Measurements from ENCODE around the gene MKLN1.
"Not testable (repeated sequence)": the region's sequence is repeated elsewhere in the genome, so short reads cannot be mapped to it uniquely, and the experiment has no call there.

Gene MKLN1

DNA sequence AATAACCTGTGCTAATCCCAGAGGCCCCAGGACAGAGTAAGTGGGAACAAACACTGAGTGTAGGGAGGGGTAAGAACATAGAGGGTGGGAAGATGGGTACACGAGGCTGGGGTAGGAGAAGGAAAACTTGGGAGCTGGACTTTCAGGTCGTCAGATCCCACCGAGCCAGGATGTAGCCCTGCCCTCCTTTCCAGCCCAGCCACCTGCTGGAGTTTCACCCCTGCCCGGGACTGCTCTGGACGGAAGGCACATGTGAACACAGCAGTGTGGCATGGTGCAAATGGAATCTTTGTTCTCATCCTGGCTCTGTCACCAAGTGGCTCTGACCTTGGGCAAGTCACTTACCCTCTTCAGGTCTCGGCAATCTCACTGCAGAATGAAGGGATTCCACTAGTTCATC, 176.0 kb downstream of the MKLN1 start:
- FAIRE-seq (no peak), DNase-seq (ENCODE audit: insufficient read length, low spot score) (no peak)

DNA sequence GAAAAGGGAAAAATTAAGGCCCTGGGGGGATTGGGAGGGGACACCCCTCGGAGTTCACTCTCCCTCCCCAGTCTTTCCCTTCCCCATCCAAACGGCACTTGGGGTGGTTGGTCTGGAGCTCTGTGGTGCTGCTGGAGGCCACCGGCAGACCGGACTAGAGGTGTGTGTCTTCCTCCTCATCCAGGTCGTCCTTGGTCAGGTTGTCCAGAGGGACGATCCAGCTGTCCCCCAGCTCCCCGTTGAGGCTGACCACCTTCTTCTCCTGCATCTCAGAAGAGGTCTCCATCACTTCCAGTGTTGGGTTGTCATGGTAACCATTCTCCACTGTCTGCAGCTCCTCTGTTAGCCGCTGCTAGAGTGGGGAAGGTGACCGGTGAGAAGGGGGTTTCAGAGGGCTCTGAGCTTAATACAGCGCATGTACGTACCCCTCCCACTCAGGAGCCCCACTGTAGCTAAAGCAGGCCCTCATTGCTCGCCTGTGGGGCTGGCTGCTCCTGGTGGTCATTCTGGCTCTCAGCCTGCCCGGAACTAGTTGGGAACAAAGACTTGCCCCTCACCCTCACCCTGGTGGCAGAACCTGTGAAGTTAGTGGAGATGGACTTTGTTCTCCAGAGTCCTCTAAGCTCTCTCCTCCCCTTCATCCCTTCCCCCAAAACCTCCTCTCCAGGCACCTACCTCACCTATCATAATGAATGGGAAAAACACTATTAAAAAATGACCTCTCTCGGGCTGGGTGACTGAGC, 176.7 kb downstream of the MKLN1 start:
- TF ChIP-seq, protein P1, sequence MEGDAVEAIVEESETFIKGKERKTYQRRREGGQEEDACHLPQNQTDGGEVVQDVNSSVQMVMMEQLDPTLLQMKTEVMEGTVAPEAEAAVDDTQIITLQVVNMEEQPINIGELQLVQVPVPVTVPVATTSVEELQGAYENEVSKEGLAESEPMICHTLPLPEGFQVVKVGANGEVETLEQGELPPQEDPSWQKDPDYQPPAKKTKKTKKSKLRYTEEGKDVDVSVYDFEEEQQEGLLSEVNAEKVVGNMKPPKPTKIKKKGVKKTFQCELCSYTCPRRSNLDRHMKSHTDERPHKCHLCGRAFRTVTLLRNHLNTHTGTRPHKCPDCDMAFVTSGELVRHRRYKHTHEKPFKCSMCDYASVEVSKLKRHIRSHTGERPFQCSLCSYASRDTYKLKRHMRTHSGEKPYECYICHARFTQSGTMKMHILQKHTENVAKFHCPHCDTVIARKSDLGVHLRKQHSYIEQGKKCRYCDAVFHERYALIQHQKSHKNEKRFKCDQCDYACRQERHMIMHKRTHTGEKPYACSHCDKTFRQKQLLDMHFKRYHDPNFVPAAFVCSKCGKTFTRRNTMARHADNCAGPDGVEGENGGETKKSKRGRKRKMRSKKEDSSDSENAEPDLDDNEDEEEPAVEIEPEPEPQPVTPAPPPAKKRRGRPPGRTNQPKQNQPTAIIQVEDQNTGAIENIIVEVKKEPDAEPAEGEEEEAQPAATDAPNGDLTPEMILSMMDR (IDR thresholded peaks at IDR 0.05; ENCODE audit: insufficient read depth, missing control alignments) = no peak
- FAIRE-seq (no peak), DNase-seq (ENCODE audit: insufficient read length, low spot score) (no peak)

More for the DNA sequence above, 176.0 kb downstream of the MKLN1 start:
- TF ChIP-seq, protein P1 (IDR thresholded peaks at IDR 0.05; ENCODE audit: insufficient read depth, missing control alignments) = no peak

DNA sequence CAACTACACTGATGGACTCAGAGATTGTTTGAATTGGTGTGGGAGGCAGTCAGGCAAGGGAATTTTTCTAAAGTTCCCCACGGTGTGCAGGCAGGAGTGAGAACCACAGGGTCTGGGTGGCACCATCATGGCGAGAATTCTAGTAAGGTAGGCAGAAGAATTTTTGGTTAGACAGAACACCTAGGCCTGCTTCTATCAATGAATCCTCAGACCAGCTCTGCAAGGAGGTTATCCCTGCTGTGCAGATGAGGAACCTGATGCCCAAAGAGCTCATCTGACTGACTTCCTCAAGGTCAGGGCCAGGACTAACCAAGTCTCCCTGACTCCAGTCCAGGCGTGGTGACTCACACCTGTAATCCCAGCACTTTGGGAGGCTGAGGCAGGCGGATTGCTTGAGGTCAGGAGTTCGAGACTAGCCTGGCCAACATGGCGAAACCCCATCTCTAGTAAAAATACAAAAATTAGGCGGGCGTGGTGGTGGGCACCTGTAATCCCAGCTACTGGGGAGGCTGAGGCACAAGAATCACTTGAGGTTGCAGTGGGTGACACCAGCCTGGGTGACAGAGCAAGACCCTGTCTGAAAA, 177.5 kb downstream of the MKLN1 start:
- DNase-seq (ENCODE audit: insufficient read length, low spot score) = not testable (repeated sequence)

DNA sequence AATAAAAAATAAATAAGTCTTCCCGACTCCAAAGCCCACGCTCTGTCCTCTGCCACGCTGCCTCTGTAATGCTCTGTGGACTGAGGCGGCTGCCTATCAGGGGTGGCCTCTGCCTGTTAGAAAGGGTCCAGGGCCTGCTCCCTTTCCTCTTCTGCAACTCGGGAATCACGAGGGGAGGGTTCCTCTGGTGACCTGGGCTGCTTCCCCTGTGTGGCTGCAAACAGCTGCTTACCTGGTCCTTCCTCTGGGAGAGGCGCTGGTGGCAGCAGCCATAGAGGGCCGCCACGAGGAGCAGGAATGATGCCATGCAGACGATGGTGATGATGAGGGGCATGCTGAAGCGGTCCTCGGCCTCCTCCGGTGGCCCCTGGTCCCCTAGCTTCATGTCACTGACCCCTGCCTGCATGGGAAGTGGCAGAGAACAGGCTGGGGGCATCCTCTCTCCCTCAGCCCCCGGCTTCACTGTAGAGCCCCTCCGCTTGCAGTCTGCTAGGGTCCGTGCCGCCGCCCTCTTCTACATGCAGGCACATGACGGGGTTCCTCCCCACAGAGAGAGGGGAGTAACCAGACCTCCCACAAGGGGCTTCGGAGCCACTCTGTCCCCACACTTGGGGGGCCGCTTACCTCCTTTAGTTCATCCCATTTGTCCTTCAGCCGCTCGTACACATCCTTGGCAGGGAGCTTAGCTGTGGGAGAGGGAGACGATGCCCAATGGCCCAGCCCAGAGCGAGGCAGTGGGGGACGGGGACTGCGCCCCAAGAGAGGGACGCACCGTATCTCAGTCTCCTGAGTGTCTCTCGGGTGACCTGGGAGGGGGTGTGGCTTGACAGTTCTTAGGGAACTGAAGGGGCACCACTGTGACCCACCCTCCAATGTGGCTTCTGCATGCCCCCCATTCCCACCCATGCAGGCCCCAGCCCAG, 178.2 kb downstream of the MKLN1 start:
- FAIRE-seq (no peak), DNase-seq (ENCODE audit: insufficient read length, low spot score) (no peak)
- TF ChIP-seq, protein P1 (IDR thresholded peaks at IDR 0.05; ENCODE audit: insufficient read depth, missing control alignments) = no peak

More for the DNA sequence above, 177.5 kb downstream of the MKLN1 start:
- FAIRE-seq = not testable (repeated sequence)

DNA sequence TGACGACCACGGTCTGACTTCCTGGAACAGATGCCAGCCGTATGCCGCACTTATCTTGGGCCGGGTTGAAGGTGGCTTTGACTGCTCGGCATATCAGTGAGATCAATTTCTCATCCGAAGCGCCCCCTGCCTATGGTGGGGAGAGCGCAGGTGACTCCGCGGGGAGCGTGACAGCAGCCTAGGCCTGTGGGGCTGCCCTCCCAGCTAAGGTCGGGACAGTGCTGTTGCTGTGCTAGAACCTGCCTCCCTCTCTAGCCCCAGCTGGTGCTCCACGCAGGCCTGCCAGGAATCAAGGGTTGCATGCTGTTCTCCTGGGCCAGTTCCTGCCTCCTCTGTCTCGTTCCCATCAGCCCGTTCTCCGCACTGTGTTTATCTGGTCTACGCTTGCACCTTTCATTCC, 178.9 kb downstream of the MKLN1 start:
- TF ChIP-seq, protein P1 (IDR thresholded peaks at IDR 0.05; ENCODE audit: insufficient read depth, missing control alignments) = no peak
- no peak for FAIRE-seq
- DNase-seq (ENCODE audit: insufficient read length, low spot score) = no peak

DNA sequence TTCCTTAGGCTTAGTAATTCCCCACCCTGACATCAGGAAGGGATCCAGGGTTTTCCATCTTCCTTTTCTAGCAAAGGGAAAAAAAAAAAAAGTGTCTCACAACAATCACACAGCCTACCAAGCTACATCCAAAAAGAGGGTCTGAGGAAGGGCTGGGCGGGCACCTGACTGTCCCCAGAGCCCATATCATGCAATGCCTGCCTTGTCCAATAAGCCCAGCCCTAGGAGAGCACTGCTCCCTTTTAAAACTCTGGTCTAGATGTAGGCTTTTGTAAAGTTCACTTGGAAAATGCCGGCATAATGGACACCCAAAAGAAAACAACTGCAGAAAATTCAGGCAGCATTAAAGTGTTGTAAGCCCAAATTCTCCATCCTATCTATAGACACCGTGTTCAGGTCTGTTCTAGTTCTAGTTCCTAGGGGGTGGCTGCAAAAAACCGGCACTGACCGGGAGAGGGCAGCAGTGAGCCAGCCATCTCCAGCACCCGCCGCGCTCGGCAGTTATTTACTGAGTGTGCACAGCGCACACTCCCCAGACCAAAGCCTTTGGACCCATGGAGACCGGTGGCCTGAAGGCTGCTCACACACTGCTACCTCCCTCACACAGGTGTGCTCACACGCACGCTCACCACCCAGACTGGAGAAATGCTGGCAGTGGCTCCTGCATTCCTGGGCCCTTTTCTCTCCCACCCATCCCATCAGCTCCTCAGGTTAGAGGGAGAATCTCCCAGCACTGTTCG, 180.1 kb downstream of the MKLN1 start:
- no peak for FAIRE-seq
- TF ChIP-seq, protein P1 (IDR thresholded peaks at IDR 0.05; ENCODE audit: insufficient read depth, missing control alignments) = peak; percentile 75
- DNase-seq (ENCODE audit: insufficient read length, low spot score) = no peak

Data from D721Med (cell line).